ENCODE results near the gene TBC1D22B.

Gene TBC1D22B

GRCh38 chr6:37242429-37243052, 15.0 kb upstream of the TBC1D22B start (continued):
- TF ChIP-seq ZNF211 (tag by site-specific recombination; IDR thresholded peaks at IDR 0.05; ENCODE audit: low read depth) (no peak), ZNF660 (tag by site-specific recombination; IDR thresholded peaks at IDR 0.05) (peak; percentile 82), ZNF639 (tag by site-specific recombination; IDR thresholded peaks at IDR 0.05) (peak; percentile 88), ATF2 (tag by site-specific recombination; IDR thresholded peaks at IDR 0.05; ENCODE audit: low read depth) (peak; percentile 54), ZBTB20 (tag by site-specific recombination; IDR thresholded peaks at IDR 0.05) (0 out of 2 replicates have a peak, but pooled peaks have one; percentile 10), OSR2 (tag by site-specific recombination; IDR thresholded peaks at IDR 0.05) (no peak)

GRCh38 chr6:37243131-37243815, 14.3 kb upstream of the TBC1D22B start:
- ChIA-PET CTCF (interaction anchor here (1.0 to 1.2 kb wide), 3 partner anchors 19 to 80 kb away, joined by 3 to 4 read pairs (median 4); no protein-coding TSS in a partner anchor), POLR2A (interaction anchor here (1.0 to 2.7 kb wide), 4 partner anchors 10 to 72 kb away, joined by 3 to 20 read pairs (median 6); partner anchors contain the start of genes TBC1D22B and TMEM217)
- Histone ChIP-seq H3K36me3 (ENCODE audit: control insufficient read depth in 2 of 2, insufficient read depth in 1 of 2, low read length in 2 of 2) (no peaks in the 10 kb centered on the region), H3K4me1 (ENCODE audit: control insufficient read depth, insufficient read depth, low read length) (peaks cover 6% of the 10 kb centered on the region), H3K4me3 (ENCODE audit: low read depth, low read length) (no peak overlapping the region), H3K27ac (ENCODE audit: extremely low read depth, low read depth, low read length) (no peak overlapping the region), H3K9me3 (ENCODE audit: control insufficient read depth, insufficient read depth, low read depth, low read length) (no peaks in the 10 kb centered on the region)
- TF ChIP-seq YY2 (tag by site-specific recombination; IDR thresholded peaks at IDR 0.05) = no peak
- peak; percentile 26; the same call in 1 of the 2 replicates for TF ChIP-seq PRDM10 (tag by site-specific recombination; IDR thresholded peaks at IDR 0.05)

GRCh38 chr6:37243816-37244370, 13.7 kb upstream of the TBC1D22B start:
- H3K4me1 ChIP-seq (ENCODE audit: control insufficient read depth, insufficient read depth, low read length) = peaks cover 6% of the 10 kb centered on the region
- H3K36me3 ChIP-seq (ENCODE audit: control insufficient read depth in 2 of 2, insufficient read depth in 1 of 2, low read length in 2 of 2) = no peaks in the 10 kb centered on the region
- no peaks in the 10 kb centered on the region for H3K9me3 ChIP-seq (ENCODE audit: control insufficient read depth, insufficient read depth, low read depth, low read length)
- no peak overlapping the region for H3K4me3 ChIP-seq (ENCODE audit: low read depth, low read length)
- peak overlapping the region; percentile 72 for H3K27ac ChIP-seq (ENCODE audit: extremely low read depth, low read depth, low read length)
- CTCF ChIA-PET = interaction anchor here (0.6 kb wide), 1 partner anchor 501 kb away, joined by 3 read pairs; no protein-coding TSS in a partner anchor
- POLR2A ChIA-PET = interaction anchor here (1.5 kb wide), 1 partner anchor 73 kb away, joined by 3 read pairs; no protein-coding TSS in a partner anchor
- no peak for TF ChIP-seq ZNF518A (tag by site-specific recombination; conservative IDR thresholded peaks at IDR 0.05; ENCODE audit: low read depth)
- TF ChIP-seq, protein P1, sequence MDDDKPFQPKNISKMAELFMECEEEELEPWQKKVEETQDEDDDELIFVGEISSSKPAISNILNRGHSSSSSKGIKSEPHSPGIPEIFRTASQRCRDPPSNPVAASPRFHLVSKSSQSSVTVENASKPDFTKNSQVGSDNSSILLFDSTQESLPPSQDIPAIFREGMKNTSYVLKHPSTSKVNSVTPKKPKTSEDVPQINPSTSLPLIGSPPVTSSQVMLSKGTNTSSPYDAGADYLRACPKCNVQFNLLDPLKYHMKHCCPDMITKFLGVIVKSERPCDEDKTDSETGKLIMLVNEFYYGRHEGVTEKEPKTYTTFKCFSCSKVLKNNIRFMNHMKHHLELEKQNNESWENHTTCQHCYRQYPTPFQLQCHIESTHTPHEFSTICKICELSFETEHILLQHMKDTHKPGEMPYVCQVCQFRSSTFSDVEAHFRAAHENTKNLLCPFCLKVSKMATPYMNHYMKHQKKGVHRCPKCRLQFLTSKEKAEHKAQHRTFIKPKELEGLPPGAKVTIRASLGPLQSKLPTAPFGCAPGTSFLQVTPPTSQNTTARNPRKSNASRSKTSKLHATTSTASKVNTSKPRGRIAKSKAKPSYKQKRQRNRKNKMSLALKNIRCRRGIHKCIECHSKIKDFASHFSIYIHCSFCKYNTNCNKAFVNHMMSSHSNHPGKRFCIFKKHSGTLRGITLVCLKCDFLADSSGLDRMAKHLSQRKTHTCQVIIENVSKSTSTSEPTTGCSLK (tag by site-specific recombination; IDR thresholded peaks at IDR 0.05) = no peak
- TF ChIP-seq ZNF623 (tag by site-specific recombination; IDR thresholded peaks at IDR 0.05) = no peak
- no peak for TF ChIP-seq ZNF791 (tag by site-specific recombination; IDR thresholded peaks at IDR 0.05)
- no peak for TF ChIP-seq HOXD13 (CRISPR knock-in tag; IDR thresholded peaks at IDR 0.05; ENCODE audit: borderline replicate concordance)
- TF ChIP-seq, protein P2, sequence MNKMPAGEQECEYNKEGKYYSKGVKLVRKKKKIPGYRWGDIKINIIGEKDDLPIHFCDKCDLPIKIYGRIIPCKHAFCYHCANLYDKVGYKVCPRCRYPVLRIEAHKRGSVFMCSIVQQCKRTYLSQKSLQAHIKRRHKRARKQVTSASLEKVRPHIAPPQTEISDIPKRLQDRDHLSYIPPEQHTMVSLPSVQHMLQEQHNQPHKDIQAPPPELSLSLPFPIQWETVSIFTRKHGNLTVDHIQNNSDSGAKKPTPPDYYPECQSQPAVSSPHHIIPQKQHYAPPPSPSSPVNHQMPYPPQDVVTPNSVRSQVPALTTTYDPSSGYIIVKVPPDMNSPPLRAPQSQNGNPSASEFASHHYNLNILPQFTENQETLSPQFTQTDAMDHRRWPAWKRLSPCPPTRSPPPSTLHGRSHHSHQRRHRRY (tag by site-specific recombination; IDR thresholded peaks at IDR 0.05) = no peak

Data from HEK293 (cell line).